Ascending aorta (tissue), 2 donors: ENCODE measurements around the gene AP5Z1. TPM values are rescaled to one million over a fixed set of nuclear protein-coding genes. Genes with fewer than 3 reads are reported as not detected.
A peak's percentile ranks its signal among the peaks of the same experiment; 100 is the strongest.

Source experiments
- DNase-seq, 2 donors: peaks; one replicate each; pipeline ENCODE4 v3.0.0-alpha.2; 2019; ENCODE audit warnings: low spot score in 2 of 2
- H3K27ac ChIP-seq, 2 donors: fragments of 200-600 bp; sonication (generic); one replicate each; pipeline ENCODE4 v1.5.1; 2016 to 2017; ENCODE audit warnings: mild to moderate bottlenecking in 1 of 2
- H3K27me3 ChIP-seq: fragments of 200-600 bp; sonication (generic); one replicate; pipeline ENCODE4 v1.5.1; 2017
- H3K36me3 ChIP-seq, 2 donors: fragments of 200-600 bp; sonication (generic); one replicate each; pipeline ENCODE4 v1.5.1; 2016
- H3K4me1 ChIP-seq, 2 donors: fragments of 200-600 bp; sonication (generic); one replicate each; pipeline ENCODE4 v1.5.1; 2016 to 2017; ENCODE audit warnings: mild to moderate bottlenecking in 1 of 2
- H3K4me3 ChIP-seq, 2 donors: fragments of 200-600 bp; sonication (generic); one replicate each; pipeline ENCODE4 v1.5.1; 2016 to 2017; ENCODE audit warnings: mild to moderate bottlenecking in 1 of 2
- H3K9me3 ChIP-seq, 2 donors: fragments of 200-600 bp; sonication (generic); one replicate each; pipeline ENCODE4 v1.5.1; 2016
- intact Hi-C: fragments of 100-400 bp; cut with DNase I; formaldehyde crosslinking; loops from one replicate; pipeline ENCODE4 v1.15.1; 2023
- total RNA-seq: library from RNA; depleted of rRNA; stranded (reverse); fragments of >200 nt; gene quantifications from one replicate; pipeline ENCODE4 v1.1.0, GENCODE V29; 2016
- TF ChIP-seq, protein P1 (sequence below), 3 experiments: fragments of 200-600 bp in 2 of 3; fragments of 450-650 bp in 1 of 3; sonication (generic) in 2 of 3; IDR thresholded peaks; one replicate each; pipeline ENCODE4 v1.5.1; 2016 to 2019; ENCODE audit warnings: antibody characterized with exemption in 3 of 3, mild to moderate bottlenecking in 1 of 3, moderate library complexity in 1 of 3

Gene AP5Z1, protein sequence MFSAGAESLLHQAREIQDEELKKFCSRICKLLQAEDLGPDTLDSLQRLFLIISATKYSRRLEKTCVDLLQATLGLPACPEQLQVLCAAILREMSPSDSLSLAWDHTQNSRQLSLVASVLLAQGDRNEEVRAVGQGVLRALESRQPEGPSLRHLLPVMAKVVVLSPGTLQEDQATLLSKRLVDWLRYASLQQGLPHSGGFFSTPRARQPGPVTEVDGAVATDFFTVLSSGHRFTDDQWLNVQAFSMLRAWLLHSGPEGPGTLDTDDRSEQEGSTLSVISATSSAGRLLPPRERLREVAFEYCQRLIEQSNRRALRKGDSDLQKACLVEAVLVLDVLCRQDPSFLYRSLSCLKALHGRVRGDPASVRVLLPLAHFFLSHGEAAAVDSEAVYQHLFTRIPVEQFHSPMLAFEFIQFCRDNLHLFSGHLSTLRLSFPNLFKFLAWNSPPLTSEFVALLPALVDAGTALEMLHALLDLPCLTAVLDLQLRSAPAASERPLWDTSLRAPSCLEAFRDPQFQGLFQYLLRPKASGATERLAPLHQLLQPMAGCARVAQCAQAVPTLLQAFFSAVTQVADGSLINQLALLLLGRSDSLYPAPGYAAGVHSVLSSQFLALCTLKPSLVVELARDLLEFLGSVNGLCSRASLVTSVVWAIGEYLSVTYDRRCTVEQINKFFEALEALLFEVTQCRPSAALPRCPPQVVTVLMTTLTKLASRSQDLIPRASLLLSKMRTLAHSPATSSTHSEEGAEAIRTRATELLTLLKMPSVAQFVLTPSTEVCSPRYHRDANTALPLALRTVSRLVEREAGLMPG
- 115 TPM for total RNA-seq

DNA sequence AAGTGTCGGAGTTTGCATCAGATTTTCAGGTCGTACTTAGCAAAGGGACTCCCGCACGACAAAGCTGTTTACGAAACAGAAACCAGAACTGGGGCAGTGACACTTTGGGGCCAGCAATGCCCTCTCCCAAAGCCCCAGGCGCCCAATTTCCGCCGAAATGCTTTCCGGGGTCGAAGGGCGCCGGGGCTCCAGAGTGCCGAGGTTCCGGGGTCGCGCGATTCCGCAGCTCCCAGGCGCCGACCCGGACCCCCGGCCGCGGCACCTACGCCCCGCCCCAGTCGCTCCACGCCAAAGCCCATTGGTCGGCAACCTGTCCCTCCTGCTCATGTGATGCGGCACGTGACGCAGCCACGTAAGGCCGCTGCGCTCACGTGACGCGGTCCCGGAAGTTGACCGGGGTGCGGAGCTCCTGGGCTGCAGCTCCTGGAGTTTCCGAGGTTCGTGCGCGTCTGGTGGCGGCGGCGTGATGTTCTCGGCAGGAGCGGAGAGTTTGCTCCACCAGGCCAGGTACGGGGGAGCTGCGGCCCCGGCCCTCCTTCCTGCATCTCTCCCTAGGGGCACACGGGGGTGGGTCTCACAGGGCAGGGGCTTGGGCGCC, at the start of gene AP5Z1:
TSS of gene AP5Z1 (plus strand) at position 374 of the 598 bp plus-strand sequence. CDS start at position 467, 93 bp downstream.
- intact Hi-C loops: loop anchor here (1.0 to 10.0 kb wide), 5 partner anchors 30 to 199 kb away; partner anchors contain the start of gene RADIL
- Histone ChIP-seq H3K36me3 (peaks cover 0 to 13% of the 10 kb centered on the region in 2 donors), H3K4me1 (peaks cover 8 to 12% of the 10 kb centered on the region in 2 donors), H3K4me3 (peak within 1 kb of the TSS; percentile 98 to 100), H3K9me3 (no peaks in the 10 kb centered on the region), H3K27ac (peak within 1 kb of the TSS; percentile 90 to 95), H3K27me3 (no peaks in the 10 kb centered on the region)
- TF ChIP-seq, protein P1, sequence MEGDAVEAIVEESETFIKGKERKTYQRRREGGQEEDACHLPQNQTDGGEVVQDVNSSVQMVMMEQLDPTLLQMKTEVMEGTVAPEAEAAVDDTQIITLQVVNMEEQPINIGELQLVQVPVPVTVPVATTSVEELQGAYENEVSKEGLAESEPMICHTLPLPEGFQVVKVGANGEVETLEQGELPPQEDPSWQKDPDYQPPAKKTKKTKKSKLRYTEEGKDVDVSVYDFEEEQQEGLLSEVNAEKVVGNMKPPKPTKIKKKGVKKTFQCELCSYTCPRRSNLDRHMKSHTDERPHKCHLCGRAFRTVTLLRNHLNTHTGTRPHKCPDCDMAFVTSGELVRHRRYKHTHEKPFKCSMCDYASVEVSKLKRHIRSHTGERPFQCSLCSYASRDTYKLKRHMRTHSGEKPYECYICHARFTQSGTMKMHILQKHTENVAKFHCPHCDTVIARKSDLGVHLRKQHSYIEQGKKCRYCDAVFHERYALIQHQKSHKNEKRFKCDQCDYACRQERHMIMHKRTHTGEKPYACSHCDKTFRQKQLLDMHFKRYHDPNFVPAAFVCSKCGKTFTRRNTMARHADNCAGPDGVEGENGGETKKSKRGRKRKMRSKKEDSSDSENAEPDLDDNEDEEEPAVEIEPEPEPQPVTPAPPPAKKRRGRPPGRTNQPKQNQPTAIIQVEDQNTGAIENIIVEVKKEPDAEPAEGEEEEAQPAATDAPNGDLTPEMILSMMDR (IDR thresholded peaks at IDR 0.05): no peak
- DNase-seq: peak; percentile 83 to 97

DNA sequence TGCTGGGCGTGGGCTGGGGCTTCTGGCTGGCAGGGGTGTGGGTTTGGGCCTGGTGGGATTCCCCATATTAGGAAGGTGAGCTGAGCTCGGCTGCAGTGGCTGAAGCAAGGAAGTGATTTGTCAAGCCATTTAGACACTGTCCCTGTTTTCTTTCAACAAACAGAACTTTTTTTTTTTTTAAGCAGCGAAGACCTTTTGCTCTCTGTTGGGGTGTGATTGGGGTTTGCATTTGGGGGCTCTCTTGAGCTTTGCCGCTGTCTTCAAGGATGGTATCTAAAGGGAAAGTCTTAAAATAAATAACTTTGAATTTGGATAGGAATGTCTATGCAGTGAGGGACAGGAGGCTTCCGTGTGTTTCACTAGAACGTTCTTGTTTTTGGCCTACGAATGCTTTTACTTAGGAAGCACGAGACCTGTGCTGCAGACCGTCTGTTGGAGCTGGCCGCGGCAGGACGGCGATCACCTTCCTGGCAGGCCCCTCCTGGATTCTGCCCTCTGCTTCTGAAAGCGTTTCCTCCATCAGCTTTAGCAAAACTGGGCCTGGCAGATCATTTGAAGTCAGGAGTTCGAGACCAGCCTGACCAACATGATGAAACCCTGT, 49.5 kb upstream of the AP5Z1 start:
- DNase-seq: no peak
- H3K4me1 ChIP-seq: peaks cover 16 to 34% of the 10 kb centered on the region in 2 donors
- no peaks in the 10 kb centered on the region for H3K27me3 ChIP-seq
- intact Hi-C loops: loop anchor here (1.0 kb wide), 2 partner anchors 19 to 44 kb away; partner anchors contain the start of gene FOXK1
- no peaks in the 10 kb centered on the region for H3K9me3 ChIP-seq
- peak overlapping the region; percentile 95 to 98 for H3K27ac ChIP-seq
- TF ChIP-seq, protein P1 (IDR thresholded peaks at IDR 0.05): no peak
- H3K4me3 ChIP-seq: peak overlapping the region; percentile 62 to 82
- peaks cover 0 to 4% of the 10 kb centered on the region in 2 donors for H3K36me3 ChIP-seq

DNA sequence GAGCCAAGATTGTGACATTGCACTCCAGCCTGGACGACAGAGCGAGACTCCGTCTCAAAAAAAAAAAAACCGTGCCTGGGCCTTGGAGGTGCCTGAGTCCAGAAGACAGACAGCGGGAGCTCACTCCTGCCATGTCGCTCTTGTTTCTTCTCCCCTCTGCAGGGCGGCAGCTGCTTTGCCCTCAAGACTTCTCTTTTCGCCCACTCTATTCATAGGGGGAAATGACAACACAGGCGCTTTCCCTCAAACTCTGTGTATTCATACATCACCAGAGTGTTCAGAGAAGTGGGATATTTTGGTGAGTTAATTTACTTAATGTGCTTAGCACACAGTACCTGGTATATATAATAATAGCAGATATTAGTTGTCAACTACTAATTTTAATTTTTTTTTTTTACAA, 48.9 kb upstream of the AP5Z1 start:
- no peaks in the 10 kb centered on the region for H3K9me3 ChIP-seq
- H3K27me3 ChIP-seq: no peaks in the 10 kb centered on the region
- peaks cover 0 to 4% of the 10 kb centered on the region in 2 donors for H3K36me3 ChIP-seq
- H3K4me3 ChIP-seq: peak overlapping the region in 1 of 2 donors; percentile 82
- TF ChIP-seq, protein P1 (IDR thresholded peaks at IDR 0.05): no peak
- peak overlapping the region; percentile 95 to 98 for H3K27ac ChIP-seq
- intact Hi-C loops: no loop called here
- H3K4me1 ChIP-seq: peaks cover 16 to 34% of the 10 kb centered on the region in 2 donors
- DNase-seq: no peak

DNA sequence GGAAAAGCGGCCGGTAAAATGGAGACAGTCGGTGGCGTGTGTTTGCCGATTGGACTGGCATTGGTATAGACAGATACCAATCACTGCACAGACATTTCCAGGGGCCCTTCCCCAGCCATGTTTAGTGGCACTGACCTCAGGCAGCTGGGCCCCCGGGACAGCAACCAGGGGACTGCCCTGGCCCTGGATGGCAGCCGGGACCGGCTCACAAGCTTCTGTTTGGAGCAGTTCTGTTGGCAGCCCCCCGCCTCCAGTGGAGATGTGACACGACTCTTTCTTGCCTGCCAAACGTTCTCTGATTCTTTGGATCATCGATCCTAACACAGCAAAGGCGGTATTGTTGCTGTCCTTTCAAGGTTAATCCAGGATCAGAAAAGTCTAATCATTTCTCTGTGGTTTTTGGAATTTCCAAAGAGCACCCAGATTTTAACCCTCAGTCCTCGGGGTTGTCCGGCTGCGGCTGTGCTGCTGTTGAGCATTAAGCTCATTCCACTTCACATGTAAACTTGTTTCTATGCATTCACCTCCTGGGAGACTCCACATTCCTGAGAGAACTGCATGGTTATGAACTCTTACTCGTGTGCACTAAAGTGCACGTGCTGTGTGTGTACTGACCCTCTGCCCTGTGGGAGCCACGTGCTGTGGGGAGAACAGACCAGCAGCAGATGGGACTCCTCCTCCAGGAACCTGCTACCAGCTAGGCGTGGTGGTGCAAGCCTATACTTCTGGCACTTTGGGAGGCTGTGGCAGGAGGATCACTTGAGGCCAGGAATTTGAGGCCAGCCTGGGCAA, 47.3 kb upstream of the AP5Z1 start:
- Histone ChIP-seq H3K9me3 (no peaks in the 10 kb centered on the region), H3K4me1 (peaks cover 16 to 30% of the 10 kb centered on the region in 2 donors), H3K4me3 (no peak overlapping the region), H3K36me3 (no peaks in the 10 kb centered on the region), H3K27ac (peak overlapping the region; percentile 95 to 98), H3K27me3 (no peaks in the 10 kb centered on the region)
- intact Hi-C loops: no loop called here
- TF ChIP-seq, protein P1 (IDR thresholded peaks at IDR 0.05): no peak
- DNase-seq: no peak
